ENCODE data around the gene PARP12.

- no peak for TF ChIP-seq POLR2A (IDR thresholded peaks at IDR 0.05; ENCODE audit: insufficient read depth in 1 of 2, low read depth in 2 of 2, low read length in 2 of 2)
- no peak for TF ChIP-seq TBP (CRISPR knock-in tag; IDR thresholded peaks at IDR 0.05)
- TF ChIP-seq ATF3 (CRISPR knock-in tag; IDR thresholded peaks at IDR 0.05), result no peak
- no peak for TF ChIP-seq ZBTB39 (CRISPR knock-in tag; IDR thresholded peaks at IDR 0.05)
- no peak for TF ChIP-seq MXI1 (IDR thresholded peaks at IDR 0.05; ENCODE audit: borderline replicate concordance, low read depth, low read length)
- TF ChIP-seq ZNF615 (CRISPR knock-in tag; IDR thresholded peaks at IDR 0.05; ENCODE audit: borderline replicate concordance), result no peak
- no peak for TF ChIP-seq KDM3A (CRISPR knock-in tag; IDR thresholded peaks at IDR 0.05; ENCODE audit: low read depth)
These were observed 62.0 kb downstream of the PARP12 start for GRCh38 chr7:140000666-140001268.
